HG02678 (cell line): Measurements from ENCODE around the gene CNOT11.
"Not testable (repeated sequence)": the region's sequence is repeated elsewhere in the genome, so short reads cannot be mapped to it uniquely, and the experiment has no call there.

Source experiments
- ATAC-seq: cut with Tn5 transposase; IDR thresholded peaks from one replicate; pipeline ENCODE4 v1.9.1; 2021; ENCODE audit warnings: mild to moderate bottlenecking, moderate library complexity; ENCODE audit not compliant: unreplicated experiment

Gene CNOT11

DNA sequence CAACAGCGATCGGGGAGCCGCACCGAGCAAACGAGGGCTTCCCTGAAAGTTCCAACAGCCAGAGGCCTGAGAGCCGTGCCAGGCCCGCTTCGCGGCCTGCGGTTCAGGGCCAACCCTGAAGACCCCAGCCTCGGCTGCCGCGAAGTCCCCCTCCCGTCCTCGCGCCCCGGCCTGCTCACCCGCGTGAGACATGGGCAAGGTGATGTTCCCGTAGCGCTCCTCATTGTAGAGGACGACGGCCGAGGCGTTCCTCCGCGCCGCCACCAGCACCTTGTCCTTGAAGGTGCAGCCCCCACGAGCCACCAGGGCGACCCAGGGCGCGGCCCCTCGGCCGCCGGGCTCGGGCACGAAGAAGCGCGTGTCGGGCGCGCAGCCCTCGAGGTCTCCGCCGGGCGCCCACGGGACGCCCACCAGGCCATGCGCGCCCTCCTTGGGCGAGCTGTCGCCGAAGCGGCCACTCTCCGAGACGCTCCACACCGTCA, 55.3 kb downstream of the CNOT11 start:
- ATAC-seq, result peak; percentile 19

GRCh38 chr2:101308432-101309210, 55.9 kb downstream of the CNOT11 start, which contains the start of gene RNF149:
Gene RNF149, minus strand, starts transcription at chr2:101308701. Its CDS starts 113 bp downstream, at chr2:101308588.
- peak; percentile 68 for ATAC-seq

- no peak for ATAC-seq
Measured at GRCh38 chr2:101310090-101310833, 57.6 kb downstream of the CNOT11 start.

DNA sequence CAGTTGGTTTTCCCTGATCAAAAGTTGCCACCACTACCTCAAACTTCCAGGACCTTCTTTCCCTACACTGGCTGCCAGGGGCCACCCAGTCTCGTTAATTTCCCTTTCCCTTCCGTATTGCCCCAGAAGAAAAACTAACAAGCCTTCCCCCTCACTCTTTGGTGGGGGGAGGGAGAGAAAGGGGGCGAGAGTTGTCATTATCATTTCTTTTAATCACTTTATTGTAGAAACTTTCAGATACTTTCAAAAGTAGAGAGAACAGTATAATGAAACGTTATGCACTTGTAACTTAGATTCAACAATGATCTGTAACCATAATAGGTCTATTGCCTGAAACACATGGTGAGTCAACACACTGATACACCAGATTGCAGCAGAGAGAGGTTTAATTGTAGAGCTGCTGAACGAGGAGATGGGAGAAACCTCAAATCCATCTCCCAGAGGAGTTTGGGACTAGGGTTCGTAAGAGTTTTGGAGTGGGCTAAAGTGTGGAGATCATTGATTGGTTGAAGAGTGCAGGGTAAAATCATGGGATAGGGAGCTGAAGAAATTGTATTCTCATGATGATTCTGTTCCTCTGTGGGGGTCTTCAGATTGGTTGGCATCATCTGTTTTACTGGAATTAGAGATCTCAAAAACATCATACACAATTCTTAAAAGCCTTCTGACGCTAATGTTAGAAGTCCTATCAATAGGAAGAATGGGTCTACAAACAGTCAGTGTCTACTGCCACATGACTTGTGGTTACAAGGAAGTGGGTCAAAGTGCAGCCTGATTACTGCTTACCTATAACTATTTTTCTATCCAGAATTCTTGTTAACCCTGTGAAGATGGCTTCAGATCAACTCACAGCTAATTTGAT, 58.4 kb downstream of the CNOT11 start:
- ATAC-seq, result no peak

DNA sequence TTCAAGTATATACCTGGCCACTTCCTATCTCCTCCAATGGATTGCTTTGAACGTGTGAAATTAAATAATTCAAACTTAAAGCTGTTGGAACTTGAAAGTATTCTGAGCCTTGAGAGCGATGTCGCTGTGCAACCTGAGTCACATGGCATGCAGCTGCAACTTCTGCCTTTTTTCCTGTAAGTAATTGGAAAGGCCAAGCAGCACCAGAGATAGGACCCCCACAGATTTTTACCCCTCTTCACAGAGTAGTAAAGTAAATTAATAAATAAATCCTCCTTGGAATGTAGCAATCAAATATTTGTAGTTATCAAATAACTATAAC, 59.0 kb downstream of the CNOT11 start:
- ATAC-seq, result no peak

DNA sequence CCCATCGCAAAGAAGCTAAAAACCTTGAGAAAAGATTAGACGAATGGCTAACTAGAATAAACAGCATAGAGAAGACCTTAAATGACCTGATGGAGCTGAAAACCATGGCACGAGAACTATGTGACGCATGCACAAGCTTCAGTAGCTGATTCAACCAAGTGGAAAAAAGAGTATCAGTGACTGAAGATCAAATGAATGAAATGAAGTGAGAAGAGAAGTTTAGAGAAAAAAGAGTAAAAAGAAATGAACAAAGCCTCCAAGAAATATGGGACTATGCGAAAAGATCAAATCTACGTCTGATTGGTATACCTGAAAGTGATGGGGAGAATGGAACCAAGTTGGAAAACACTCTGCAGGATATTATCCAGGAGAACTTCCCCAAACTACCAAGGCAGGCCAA, 63.9 kb downstream of the CNOT11 start:
- not testable (repeated sequence) for ATAC-seq
